Measurements from ENCODE around the gene CBLN1.

DNA sequence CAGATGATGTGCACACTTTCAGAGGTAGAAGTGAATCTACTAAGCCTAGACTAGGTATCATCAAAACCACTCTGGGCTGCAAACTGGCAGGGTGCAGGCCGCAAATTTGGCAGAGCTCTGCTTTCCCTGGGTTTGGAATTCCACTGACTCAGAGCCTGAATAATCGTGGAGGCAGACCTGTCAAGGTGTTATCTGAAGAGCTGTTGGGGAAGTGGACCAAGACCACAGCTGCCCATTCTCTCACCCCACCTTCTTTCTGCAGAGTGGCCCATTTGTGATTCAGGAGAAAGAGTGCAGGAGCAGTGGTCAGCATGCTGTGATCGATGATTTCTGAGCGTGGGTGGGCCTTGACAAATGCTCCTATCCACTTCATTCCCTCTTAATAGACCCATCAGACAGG is 45.8 kb upstream of the CBLN1 start:
- TF ChIP-seq, protein P1, sequence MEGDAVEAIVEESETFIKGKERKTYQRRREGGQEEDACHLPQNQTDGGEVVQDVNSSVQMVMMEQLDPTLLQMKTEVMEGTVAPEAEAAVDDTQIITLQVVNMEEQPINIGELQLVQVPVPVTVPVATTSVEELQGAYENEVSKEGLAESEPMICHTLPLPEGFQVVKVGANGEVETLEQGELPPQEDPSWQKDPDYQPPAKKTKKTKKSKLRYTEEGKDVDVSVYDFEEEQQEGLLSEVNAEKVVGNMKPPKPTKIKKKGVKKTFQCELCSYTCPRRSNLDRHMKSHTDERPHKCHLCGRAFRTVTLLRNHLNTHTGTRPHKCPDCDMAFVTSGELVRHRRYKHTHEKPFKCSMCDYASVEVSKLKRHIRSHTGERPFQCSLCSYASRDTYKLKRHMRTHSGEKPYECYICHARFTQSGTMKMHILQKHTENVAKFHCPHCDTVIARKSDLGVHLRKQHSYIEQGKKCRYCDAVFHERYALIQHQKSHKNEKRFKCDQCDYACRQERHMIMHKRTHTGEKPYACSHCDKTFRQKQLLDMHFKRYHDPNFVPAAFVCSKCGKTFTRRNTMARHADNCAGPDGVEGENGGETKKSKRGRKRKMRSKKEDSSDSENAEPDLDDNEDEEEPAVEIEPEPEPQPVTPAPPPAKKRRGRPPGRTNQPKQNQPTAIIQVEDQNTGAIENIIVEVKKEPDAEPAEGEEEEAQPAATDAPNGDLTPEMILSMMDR (IDR thresholded peaks at IDR 0.05; ENCODE audit: poor library complexity) = no peak
- no peak for TF ChIP-seq EZH2 (IDR thresholded peaks at IDR 0.05; ENCODE audit: borderline replicate concordance)
